ENCODE measurements around the gene ATP5F1D. TPM values are rescaled to one million over a fixed set of nuclear protein-coding genes. Genes with fewer than 3 reads are reported as not detected.

ATP5F1D gene
- total RNA-seq, 1 donor from 2014 or later, result 7.1 TPM

GRCh38 chr19:1236576-1236975, 5.0 kb upstream of the ATP5F1D start:
- peaks cover 33% of the 10 kb centered on the region for H3K4me1 Mint-ChIP-seq
- Histone ChIP-seq H3K36me3 (no peaks in the 10 kb centered on the region), H4K20me1 (ENCODE audit: low read depth) (peaks cover 11% of the 10 kb centered on the region)

GRCh38 chr19:1237027-1237659, 4.4 kb upstream of the ATP5F1D start:
- H3K9me3 ChIP-seq (ENCODE audit: low read depth), result no peaks in the 10 kb centered on the region
- H3K27me3 Mint-ChIP-seq (ENCODE audit: insufficient read depth, low read depth), result peaks cover 13% of the 10 kb centered on the region
- peak overlapping the region; percentile 75 for H3K4me3 ChIP-seq
- H3K4me3 Mint-ChIP-seq, result peak overlapping the region; percentile 82
- no peaks in the 10 kb centered on the region for H3K36me3 Mint-ChIP-seq
- no peak overlapping the region for H2AFZ ChIP-seq (replicated peaks)
- no peak overlapping the region for H3K27ac Mint-ChIP-seq
- peaks cover 9% of the 10 kb centered on the region for H3K4me1 ChIP-seq
- no peaks in the 10 kb centered on the region for H3K9me3 Mint-ChIP-seq
- TF ChIP-seq CTCF (IDR thresholded peaks at IDR 0.05), result no peak
- TF ChIP-seq EZH2 (IDR thresholded peaks at IDR 0.05), result no peak
- no peak for TF ChIP-seq EZH2phosphoT487 (IDR thresholded peaks at IDR 0.05)
- peaks cover 29% of the 10 kb centered on the region for H3F3A ChIP-seq (ENCODE audit: low read depth)
- H3K9ac ChIP-seq, result no peak overlapping the region
- peaks cover 5% of the 10 kb centered on the region for H4K20me1 ChIP-seq (ENCODE audit: low read depth)
- H3K4me2 ChIP-seq, result peak overlapping the region; percentile 89
- H3K4me1 Mint-ChIP-seq, result peaks cover 31% of the 10 kb centered on the region
- H3K36me3 ChIP-seq, result no peaks in the 10 kb centered on the region
- peaks cover 16% of the 10 kb centered on the region for H3K79me2 ChIP-seq (ENCODE audit: low read depth)
- H3K27me3 ChIP-seq, result peaks cover 7% of the 10 kb centered on the region
- peak; percentile 54 for DNase-seq (ENCODE audit: low spot score)
- no peak overlapping the region for H3K27ac ChIP-seq

More at GRCh38 chr19:1236576-1236975, 5.0 kb upstream of the ATP5F1D start:
- Mint-ChIP-seq H3K9me3 (no peaks in the 10 kb centered on the region), H3K27ac (no peak overlapping the region), H3K36me3 (no peaks in the 10 kb centered on the region), H3K27me3 (ENCODE audit: insufficient read depth, low read depth) (peaks cover 15% of the 10 kb centered on the region), H3K4me3 (peak overlapping the region; percentile 77)
- TF ChIP-seq CTCF (IDR thresholded peaks at IDR 0.05) (no peak), EZH2phosphoT487 (IDR thresholded peaks at IDR 0.05) (no peak), EZH2 (IDR thresholded peaks at IDR 0.05) (no peak)
- H3K79me2 ChIP-seq (ENCODE audit: low read depth), result peaks cover 12% of the 10 kb centered on the region
- H3K27ac ChIP-seq, result no peak overlapping the region
- H3F3A ChIP-seq (ENCODE audit: low read depth), result peaks cover 29% of the 10 kb centered on the region
- H3K4me2 ChIP-seq, result peak overlapping the region; percentile 89
- DNase-seq (ENCODE audit: low spot score), result peak; percentile 68
- no peak overlapping the region for H3K9ac ChIP-seq
- peaks cover 7% of the 10 kb centered on the region for H3K27me3 ChIP-seq
- H2AFZ ChIP-seq (replicated peaks), result no peak overlapping the region
- H3K4me3 ChIP-seq, result peak overlapping the region; percentile 75
- peaks cover 9% of the 10 kb centered on the region for H3K4me1 ChIP-seq
- H3K9me3 ChIP-seq (ENCODE audit: low read depth), result no peaks in the 10 kb centered on the region

GRCh38 chr19:1237754-1238368, 3.7 kb upstream of the ATP5F1D start, which contains the start of gene CBARP:
CBARP (minus strand) TSS chr19:1238005; CDS start chr19:1236100, 1,905 bp downstream.
- H3K4me1 ChIP-seq, result peaks cover 13% of the 10 kb centered on the region
- no peak within 1 kb of the TSS for H3K9ac ChIP-seq
- Mint-ChIP-seq H3K4me1 (peaks cover 26% of the 10 kb centered on the region), H3K9me3 (no peaks in the 10 kb centered on the region), H3K27me3 (ENCODE audit: insufficient read depth, low read depth) (peaks cover 10% of the 10 kb centered on the region), H3K27ac (peak within 1 kb of the TSS; percentile 88), H3K4me3 (peak within 1 kb of the TSS; percentile 89), H3K36me3 (no peaks in the 10 kb centered on the region)
- no peaks in the 10 kb centered on the region for H3K36me3 ChIP-seq
- no peak within 1 kb of the TSS for H3K27ac ChIP-seq
- H3K4me3 ChIP-seq, result peak within 1 kb of the TSS; percentile 75
- no peaks in the 10 kb centered on the region for H3K9me3 ChIP-seq (ENCODE audit: low read depth)
- H2AFZ ChIP-seq (replicated peaks), result no peak within 1 kb of the TSS
- H3K27me3 ChIP-seq, result peaks cover 7% of the 10 kb centered on the region
- peak; percentile 89 for DNase-seq (ENCODE audit: low spot score)
- H3F3A ChIP-seq (ENCODE audit: low read depth), result peaks cover 29% of the 10 kb centered on the region
- TF ChIP-seq EZH2 (IDR thresholded peaks at IDR 0.05), result no peak
- TF ChIP-seq EZH2phosphoT487 (IDR thresholded peaks at IDR 0.05), result no peak
- no peak for TF ChIP-seq CTCF (IDR thresholded peaks at IDR 0.05)
- no peaks in the 10 kb centered on the region for H4K20me1 ChIP-seq (ENCODE audit: low read depth)
- peaks cover 20% of the 10 kb centered on the region for H3K79me2 ChIP-seq (ENCODE audit: low read depth)
- peak within 1 kb of the TSS; percentile 89 for H3K4me2 ChIP-seq

Measured in neural progenitor cell (in vitro differentiated cells).